Measurements from ENCODE around the gene SFSWAP. TPM values are rescaled to one million over a fixed set of nuclear protein-coding genes. Genes with fewer than 3 reads are reported as not detected.

SFSWAP gene
- total and polyA plus RNA-seq, 2 of the 8 experiments (the other 6 are each of a cell fraction or from before 2014, with no cell fraction given) = 36.5 to 49.5 TPM

GRCh38 chr12:131844656-131845055, 133.8 kb downstream of the SFSWAP start (continued):
- TF ChIP-seq CHD1 (IDR thresholded peaks at IDR 0.05; ENCODE audit: low read depth, low read length) = no peak
- TF ChIP-seq NRF1 (IDR thresholded peaks at IDR 0.05; ENCODE audit: low read depth, low read length) = no peak
- TF ChIP-seq JUN (IDR thresholded peaks at IDR 0.05; ENCODE audit: low read depth, low read length) = no peak
- TF ChIP-seq CHD2 (IDR thresholded peaks at IDR 0.05; ENCODE audit: low read length) = no peak
- no peak for TF ChIP-seq POLR2A (IDR thresholded peaks at IDR 0.05; ENCODE audit: control extremely low read depth in 1 of 2, low read depth in 2 of 2, low read length in 2 of 2)
